Mammary epithelial cell (primary cell): ENCODE results near the gene NPL.

Experiments used
- CTCF ChIP-seq, 2 donors: IDR thresholded peaks in 1 of 2; conservative IDR thresholded peaks in 1 of 2; 2 replicates each; pipeline ENCODE4 v1.5.1; 2011 to 2012; ENCODE audit warnings: inconsistent platforms in 2 of 2, low read length in 2 of 2, mild to moderate bottlenecking in 2 of 2, control low read depth in 1 of 2, low read depth in 1 of 2; ENCODE audit not compliant: insufficient read depth in 1 of 2; ENCODE audit errors: extremely low read depth in 1 of 2
- EZH2 ChIP-seq: IDR thresholded peaks from 2 replicates; pipeline ENCODE4 v1.6.1; 2012; ENCODE audit warnings: low read length, inconsistent platforms, borderline replicate concordance

GRCh38 chr1:182875889-182876288 is 86.3 kb downstream of the NPL start:
- no peak for TF ChIP-seq CTCF (conservative IDR thresholded peaks at IDR 0.05 in 1 of 2, IDR thresholded peaks at IDR 0.05 in 1 of 2; ENCODE audit: extremely low read depth in 1 of 2, insufficient read depth in 1 of 2, low read depth in 1 of 2, low read length in 2 of 2)
- TF ChIP-seq EZH2 = no peak
